ENCODE data around the gene MAP2. TPM values are rescaled to one million over a fixed set of nuclear protein-coding genes. Genes with fewer than 3 reads are reported as not detected.

Gene MAP2
- total RNA-seq, 1 donor from 2014 or later, result 15.5 TPM

DNA sequence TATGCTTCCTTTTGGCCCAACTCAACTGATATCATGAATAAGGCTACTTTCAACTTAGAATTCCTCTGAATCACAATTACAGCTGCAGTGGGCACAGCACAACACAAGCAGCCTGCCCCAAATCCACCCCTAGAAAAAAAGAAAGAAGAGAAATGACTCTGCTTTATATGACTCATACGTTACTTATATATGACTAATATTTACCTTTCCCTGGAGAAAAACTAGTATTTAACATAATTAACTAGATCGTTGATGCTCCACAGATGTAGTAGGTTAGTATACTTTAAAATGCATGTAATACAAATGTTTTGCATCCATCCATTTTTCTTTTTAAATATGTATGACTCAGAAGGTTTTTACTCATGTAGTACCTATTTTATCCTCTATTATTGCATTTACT lies 214.5 kb downstream of the MAP2 start:
- intact Hi-C loops (cut with DNase I), result no loop called here
- Histone ChIP-seq H3K27ac (no peak overlapping the region), H3K36me3 (no peaks in the 10 kb centered on the region), H3K9me3 (no peaks in the 10 kb centered on the region), H3K4me3 (no peak overlapping the region), H3K4me1 (no peaks in the 10 kb centered on the region), H3K27me3 (no peaks in the 10 kb centered on the region)
- TF ChIP-seq POLR2AphosphoS5 (IDR thresholded peaks at IDR 0.05; ENCODE audit: insufficient read depth in 1 of 2, low read depth in 1 of 2) (no peak), POLR2A (IDR thresholded peaks at IDR 0.05) (no peak)
- TF ChIP-seq, protein P1, sequence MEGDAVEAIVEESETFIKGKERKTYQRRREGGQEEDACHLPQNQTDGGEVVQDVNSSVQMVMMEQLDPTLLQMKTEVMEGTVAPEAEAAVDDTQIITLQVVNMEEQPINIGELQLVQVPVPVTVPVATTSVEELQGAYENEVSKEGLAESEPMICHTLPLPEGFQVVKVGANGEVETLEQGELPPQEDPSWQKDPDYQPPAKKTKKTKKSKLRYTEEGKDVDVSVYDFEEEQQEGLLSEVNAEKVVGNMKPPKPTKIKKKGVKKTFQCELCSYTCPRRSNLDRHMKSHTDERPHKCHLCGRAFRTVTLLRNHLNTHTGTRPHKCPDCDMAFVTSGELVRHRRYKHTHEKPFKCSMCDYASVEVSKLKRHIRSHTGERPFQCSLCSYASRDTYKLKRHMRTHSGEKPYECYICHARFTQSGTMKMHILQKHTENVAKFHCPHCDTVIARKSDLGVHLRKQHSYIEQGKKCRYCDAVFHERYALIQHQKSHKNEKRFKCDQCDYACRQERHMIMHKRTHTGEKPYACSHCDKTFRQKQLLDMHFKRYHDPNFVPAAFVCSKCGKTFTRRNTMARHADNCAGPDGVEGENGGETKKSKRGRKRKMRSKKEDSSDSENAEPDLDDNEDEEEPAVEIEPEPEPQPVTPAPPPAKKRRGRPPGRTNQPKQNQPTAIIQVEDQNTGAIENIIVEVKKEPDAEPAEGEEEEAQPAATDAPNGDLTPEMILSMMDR (IDR thresholded peaks at IDR 0.05), result no peak
- no peak for DNase-seq (ENCODE audit: extremely low spot score in 2 of 2)

DNA sequence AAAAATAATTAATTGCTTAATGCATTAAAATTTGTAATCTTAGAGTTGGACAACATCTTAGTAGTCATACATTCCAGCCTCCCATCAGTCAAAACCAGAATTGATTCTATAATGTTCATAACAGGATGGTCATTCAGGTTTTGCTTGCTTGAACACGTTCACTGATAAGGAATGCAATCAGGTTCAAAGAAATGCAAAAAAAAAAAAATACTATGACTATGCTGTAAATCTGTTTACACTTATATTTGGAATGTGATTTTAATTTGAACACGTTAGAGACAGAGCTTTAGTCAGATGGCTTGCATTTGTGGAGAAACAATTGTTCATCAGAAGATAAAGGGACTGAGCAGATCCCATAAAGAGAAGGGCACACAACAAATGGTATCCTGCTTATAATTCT lies 216.5 kb downstream of the MAP2 start:
- H3K36me3 ChIP-seq, result no peaks in the 10 kb centered on the region
- no peak for DNase-seq (ENCODE audit: extremely low spot score in 2 of 2)
- no peak for TF ChIP-seq POLR2AphosphoS5 (IDR thresholded peaks at IDR 0.05; ENCODE audit: insufficient read depth in 1 of 2, low read depth in 1 of 2)
- TF ChIP-seq, protein P1 (IDR thresholded peaks at IDR 0.05), result no peak
- TF ChIP-seq POLR2A (IDR thresholded peaks at IDR 0.05), result no peak
- H3K27ac ChIP-seq, result no peak overlapping the region
- H3K4me3 ChIP-seq, result no peak overlapping the region
- intact Hi-C loops (cut with DNase I), result no loop called here
- H3K27me3 ChIP-seq, result no peaks in the 10 kb centered on the region
- H3K4me1 ChIP-seq, result no peaks in the 10 kb centered on the region
- H3K9me3 ChIP-seq, result no peaks in the 10 kb centered on the region

- H3K4me3 ChIP-seq, result no peak overlapping the region
Measured at GRCh38 chr2:209642146-209642820, 218.4 kb downstream of the MAP2 start.

GRCh38 chr2:209644842-209645241 lies 221.0 kb downstream of the MAP2 start:
- Histone ChIP-seq H3K27me3 (no peaks in the 10 kb centered on the region), H3K9me3 (no peaks in the 10 kb centered on the region), H3K27ac (no peak overlapping the region), H3K4me3 (no peak overlapping the region), H3K4me1 (no peaks in the 10 kb centered on the region), H3K36me3 (no peaks in the 10 kb centered on the region)
- TF ChIP-seq, protein P1 (IDR thresholded peaks at IDR 0.05), result no peak
- TF ChIP-seq POLR2AphosphoS5 (IDR thresholded peaks at IDR 0.05; ENCODE audit: insufficient read depth in 1 of 2, low read depth in 1 of 2) (no peak), POLR2A (IDR thresholded peaks at IDR 0.05) (no peak)
- intact Hi-C loops (cut with DNase I), result no loop called here
- DNase-seq (ENCODE audit: extremely low spot score in 2 of 2), result no peak

More at GRCh38 chr2:209642146-209642820, 218.4 kb downstream of the MAP2 start:
- no peak for TF ChIP-seq POLR2AphosphoS5 (IDR thresholded peaks at IDR 0.05; ENCODE audit: insufficient read depth in 1 of 2, low read depth in 1 of 2)
- TF ChIP-seq, protein P1 (IDR thresholded peaks at IDR 0.05), result no peak
- TF ChIP-seq POLR2A (IDR thresholded peaks at IDR 0.05), result no peak
- Histone ChIP-seq H3K9me3 (no peaks in the 10 kb centered on the region), H3K4me1 (no peaks in the 10 kb centered on the region), H3K27me3 (no peaks in the 10 kb centered on the region), H3K27ac (no peak overlapping the region), H3K36me3 (no peaks in the 10 kb centered on the region)
- no peak for DNase-seq (ENCODE audit: extremely low spot score in 2 of 2)
- intact Hi-C loops (cut with DNase I), result no loop called here

DNA sequence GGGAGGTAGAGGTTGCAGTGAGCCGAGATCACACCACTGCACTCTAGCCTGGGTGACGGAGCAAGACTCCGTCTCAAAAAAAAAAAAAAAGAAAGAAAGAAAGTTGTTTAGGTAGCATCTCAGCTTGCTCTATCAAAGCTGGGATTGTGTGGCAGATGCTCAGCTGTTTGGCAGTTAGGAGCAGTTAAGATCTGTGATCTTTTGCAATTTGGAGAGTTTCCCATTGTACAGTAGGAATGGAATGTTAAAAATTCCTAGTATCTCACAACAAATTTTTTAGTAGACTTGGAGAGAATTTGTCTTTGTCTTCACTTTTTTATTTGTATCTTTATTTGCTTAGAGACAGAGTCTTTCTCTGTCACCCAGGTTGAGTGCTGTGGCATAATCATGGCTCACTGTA lies 224.9 kb downstream of the MAP2 start:
- intact Hi-C loops (cut with DNase I), result no loop called here
- no peak for TF ChIP-seq POLR2A (IDR thresholded peaks at IDR 0.05)
- no peak for TF ChIP-seq POLR2AphosphoS5 (IDR thresholded peaks at IDR 0.05; ENCODE audit: insufficient read depth in 1 of 2, low read depth in 1 of 2)
- TF ChIP-seq, protein P1 (IDR thresholded peaks at IDR 0.05), result no peak
- Histone ChIP-seq H3K27ac (no peak overlapping the region), H3K9me3 (no peaks in the 10 kb centered on the region), H3K27me3 (no peaks in the 10 kb centered on the region), H3K36me3 (no peaks in the 10 kb centered on the region), H3K4me1 (no peaks in the 10 kb centered on the region), H3K4me3 (no peak overlapping the region)
- no peak for DNase-seq (ENCODE audit: extremely low spot score in 2 of 2)
